PC-3 (cell line): ENCODE measurements around the gene MEGF9. TPM values are rescaled to one million over a fixed set of nuclear protein-coding genes. Genes with fewer than 3 reads are reported as not detected.

Experiments
- ATAC-seq: fragments of 200-7000 bp; cut with Tn5 transposase; 2 replicates; pipeline ENCODE4 v1.9.1; 2020; ENCODE audit warnings: mild to moderate bottlenecking, moderate library complexity
- BruUV-seq: library from RNA; stranded (reverse); fragments of 400-500 nt; replicated peaks from 2 replicates; lab custom pipeline; 2021; lab: Mats Ljungman, UMichigan
- CTCF ChIA-PET: fragments of 300-600 bp; sonication (Branson Sonifier 250); formaldehyde crosslinking; loops from one replicate; lab custom pipeline; 2022; ENCODE audit warnings: antibody characterized with exemption; lab: Charles Lee
- POLR2A ChIA-PET: fragments of 300-600 bp; sonication (Branson Sonifier 250); formaldehyde crosslinking; loops from one replicate; lab custom pipeline; 2022; ENCODE audit warnings: antibody characterized with exemption; ENCODE audit not compliant: unreplicated experiment; lab: Charles Lee
- DNase-seq: peaks from one replicate; pipeline ENCODE4 v3.0.0-alpha.2; 2015
- H2AFZ ChIP-seq: fragments of 300-600 bp; sonication (generic); 2 replicates; pipeline ENCODE4 v1.6.0; 2016; ENCODE audit warnings: antibody characterized with exemption, low read length
- H3F3A ChIP-seq: fragments of 300-600 bp; sonication (generic); one replicate; pipeline ENCODE4 v1.6.0; 2017; ENCODE audit warnings: antibody characterized with exemption, low read length, control low read depth, mild to moderate bottlenecking; ENCODE audit not compliant: unreplicated experiment
- H3K27ac ChIP-seq: fragments of 300-600 bp; sonication (generic); 2 replicates; pipeline ENCODE4 v1.5.1; 2016; ENCODE audit warnings: mild to moderate bottlenecking, low read length
- H3K27me3 ChIP-seq: fragments of 300-600 bp; sonication (generic); 2 replicates; pipeline ENCODE4 v1.6.1; 2016; ENCODE audit warnings: low read length, mixed read lengths
- H3K36me3 ChIP-seq: fragments of 300-600 bp; sonication (generic); 2 replicates; pipeline ENCODE4 v1.6.1; 2016; ENCODE audit warnings: low read depth, mixed run types, low read length, mixed read lengths
- H3K4me1 ChIP-seq: fragments of 300-600 bp; sonication (generic); 2 replicates; pipeline ENCODE4 v1.5.1; 2016; ENCODE audit warnings: low read length; ENCODE audit not compliant: insufficient read depth
- H3K4me2 ChIP-seq: fragments of 300-600 bp; sonication (generic); 2 replicates; pipeline ENCODE4 v1.6.0; 2016; ENCODE audit warnings: low read length
- H3K4me3 ChIP-seq: fragments of 300-600 bp; sonication (generic); 2 replicates; pipeline ENCODE4 v1.5.1; 2016; ENCODE audit warnings: mild to moderate bottlenecking, low read length, mixed read lengths
- H3K79me2 ChIP-seq: fragments of 300-600 bp; sonication (generic); 2 replicates; pipeline ENCODE4 v1.6.1; 2017; ENCODE audit warnings: low read length, mixed read lengths
- H3K9ac ChIP-seq: fragments of 300-600 bp; sonication (generic); 2 replicates; pipeline ENCODE4 v1.6.0; 2016; ENCODE audit warnings: mild to moderate bottlenecking, low read length
- H3K9me2 ChIP-seq: fragments of 300-600 bp; sonication (generic); replicated peaks from 2 replicates; pipeline ENCODE4 v1.6.1; 2016; ENCODE audit warnings: mixed run types, low read length, mixed read lengths
- H3K9me3 ChIP-seq: fragments of 300-600 bp; sonication (generic); 2 replicates; pipeline ENCODE4 v1.6.1; 2016; ENCODE audit warnings: low read length, mixed read lengths
- H4K20me1 ChIP-seq: fragments of 300-600 bp; sonication (generic); 2 replicates; pipeline ENCODE4 v1.6.1; 2016; ENCODE audit warnings: low read length, mixed read lengths
- EZH2 ChIP-seq: fragments of 300-600 bp; sonication (generic); IDR thresholded peaks from one replicate; pipeline ENCODE4 v1.6.1; 2017; ENCODE audit warnings: antibody characterized with exemption, mild to moderate bottlenecking, low read length; ENCODE audit not compliant: unreplicated experiment
- EZH2phosphoT487 ChIP-seq: fragments of 300-600 bp; sonication (generic); IDR thresholded peaks from 2 replicates; pipeline ENCODE4 v1.6.1; 2018; ENCODE audit warnings: mild to moderate bottlenecking, antibody characterized with exemption, low read length, borderline replicate concordance
- intact Hi-C: fragments of 100-400 bp; cut with micrococcal nuclease; formaldehyde crosslinking; loops from 2 replicates; pipeline ENCODE4 v1.9.0; 2023
- total RNA-seq: library from RNA; depleted of rRNA; stranded (reverse); fragments of >200 nt; gene quantifications from 2 replicates; pipeline ENCODE4 v1.2.3, GENCODE V29; 2014
- TF ChIP-seq, protein P1 (sequence below): fragments of 300-600 bp; sonication (generic); conservative IDR thresholded peaks from 2 replicates; pipeline ENCODE4 v1.5.1; 2017; ENCODE audit warnings: antibody characterized with exemption, low read depth, mild to moderate bottlenecking, low read length

Gene MEGF9
- total RNA-seq, 1 experiment from 2014 or later: 2.6 TPM

- Histone ChIP-seq H2AFZ (no peak overlapping the region), H3K4me3 (no peak overlapping the region), H3K36me3 (peaks cover 20% of the 10 kb centered on the region), H3K9ac (no peak overlapping the region), H4K20me1 (0 out of 2 replicates have a peak, but pooled peaks cover 3% of the 10 kb centered on the region), H3K4me1 (no peaks in the 10 kb centered on the region), H3K9me2 (no peaks in the 10 kb centered on the region), H3K79me2 (peaks cover 16% of the 10 kb centered on the region), H3F3A (no peaks in the 10 kb centered on the region), H3K27me3 (no peaks in the 10 kb centered on the region), H3K9me3 (no peaks in the 10 kb centered on the region), H3K4me2 (no peak overlapping the region), H3K27ac (no peak overlapping the region)
- ATAC-seq: no peak
- TF ChIP-seq EZH2phosphoT487: no peak
- ChIA-PET POLR2A (no interaction called here), CTCF (no interaction called here)
- no TSS peak for BruUV-seq
- no peak for DNase-seq
- intact Hi-C loops: no loop called here
These were observed 145.5 kb downstream of the MEGF9 start for GRCh38 chr9:120568816-120569215.

DNA sequence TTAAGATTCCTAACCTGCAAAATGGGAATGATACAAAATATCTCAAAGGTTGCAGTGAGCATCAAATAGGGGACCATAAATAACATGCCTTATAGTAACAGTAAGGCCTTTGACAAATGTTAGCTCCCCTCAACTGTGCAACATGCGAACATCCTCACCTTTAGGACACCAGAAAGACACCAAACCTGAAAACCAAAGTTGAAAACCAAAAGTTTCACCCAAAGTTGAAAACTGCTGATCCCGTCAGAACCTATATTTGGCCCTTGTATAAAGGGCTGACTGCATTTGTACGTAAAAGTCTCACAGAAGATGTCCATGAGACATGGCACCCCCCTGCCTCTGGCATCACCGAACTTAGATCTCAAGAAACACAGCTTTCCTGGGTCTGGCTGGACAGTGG is 146.4 kb downstream of the MEGF9 start:
- Histone ChIP-seq H3K9me2 (no peaks in the 10 kb centered on the region), H3K79me2 (peaks cover 15% of the 10 kb centered on the region), H3K27me3 (no peaks in the 10 kb centered on the region), H3K9me3 (no peaks in the 10 kb centered on the region), H3K27ac (no peak overlapping the region), H3K4me2 (no peak overlapping the region), H3K36me3 (peaks cover 24% of the 10 kb centered on the region), H3F3A (no peaks in the 10 kb centered on the region), H4K20me1 (0 out of 2 replicates have a peak, but pooled peaks cover 2% of the 10 kb centered on the region), H2AFZ (no peak overlapping the region), H3K9ac (no peak overlapping the region), H3K4me1 (no peaks in the 10 kb centered on the region), H3K4me3 (no peak overlapping the region)
- intact Hi-C loops: no loop called here
- ATAC-seq (no peak), DNase-seq (no peak)
- ChIA-PET POLR2A (no interaction called here), CTCF (no interaction called here)
- no TSS peak for BruUV-seq
- TF ChIP-seq, protein P1, sequence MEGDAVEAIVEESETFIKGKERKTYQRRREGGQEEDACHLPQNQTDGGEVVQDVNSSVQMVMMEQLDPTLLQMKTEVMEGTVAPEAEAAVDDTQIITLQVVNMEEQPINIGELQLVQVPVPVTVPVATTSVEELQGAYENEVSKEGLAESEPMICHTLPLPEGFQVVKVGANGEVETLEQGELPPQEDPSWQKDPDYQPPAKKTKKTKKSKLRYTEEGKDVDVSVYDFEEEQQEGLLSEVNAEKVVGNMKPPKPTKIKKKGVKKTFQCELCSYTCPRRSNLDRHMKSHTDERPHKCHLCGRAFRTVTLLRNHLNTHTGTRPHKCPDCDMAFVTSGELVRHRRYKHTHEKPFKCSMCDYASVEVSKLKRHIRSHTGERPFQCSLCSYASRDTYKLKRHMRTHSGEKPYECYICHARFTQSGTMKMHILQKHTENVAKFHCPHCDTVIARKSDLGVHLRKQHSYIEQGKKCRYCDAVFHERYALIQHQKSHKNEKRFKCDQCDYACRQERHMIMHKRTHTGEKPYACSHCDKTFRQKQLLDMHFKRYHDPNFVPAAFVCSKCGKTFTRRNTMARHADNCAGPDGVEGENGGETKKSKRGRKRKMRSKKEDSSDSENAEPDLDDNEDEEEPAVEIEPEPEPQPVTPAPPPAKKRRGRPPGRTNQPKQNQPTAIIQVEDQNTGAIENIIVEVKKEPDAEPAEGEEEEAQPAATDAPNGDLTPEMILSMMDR: no peak
- TF ChIP-seq EZH2 (no peak), EZH2phosphoT487 (no peak)

DNA sequence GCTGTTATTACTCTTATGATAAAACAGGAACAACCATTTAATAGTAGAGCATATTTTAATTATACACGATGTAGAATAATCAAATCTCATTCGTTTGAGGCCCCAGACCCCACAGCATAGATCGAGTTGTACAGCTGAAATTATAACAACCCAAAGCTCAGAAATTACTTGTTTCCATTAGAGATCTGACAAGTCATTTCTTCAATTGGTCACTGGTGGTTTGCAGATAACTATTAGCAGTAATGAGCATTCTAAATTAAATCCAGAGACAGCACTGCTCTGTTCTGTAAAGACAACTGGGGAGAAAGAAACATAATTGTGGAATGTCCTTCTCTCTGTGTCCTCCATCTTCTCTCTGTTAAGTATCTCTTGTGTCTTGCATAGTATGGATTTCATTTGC is 147.2 kb downstream of the MEGF9 start:
- Histone ChIP-seq H3F3A (no peaks in the 10 kb centered on the region), H3K27me3 (no peaks in the 10 kb centered on the region), H3K4me2 (no peak overlapping the region), H3K9me2 (no peaks in the 10 kb centered on the region), H3K27ac (no peak overlapping the region), H4K20me1 (no peaks in the 10 kb centered on the region), H3K36me3 (peaks cover 25% of the 10 kb centered on the region), H3K9ac (no peak overlapping the region), H3K79me2 (peaks cover 12% of the 10 kb centered on the region; the same call in 1 of the 2 replicates), H3K9me3 (no peaks in the 10 kb centered on the region), H3K4me3 (no peak overlapping the region), H3K4me1 (no peaks in the 10 kb centered on the region), H2AFZ (no peak overlapping the region)
- ChIA-PET POLR2A (no interaction called here), CTCF (no interaction called here)
- intact Hi-C loops: no loop called here
- DNase-seq (no peak), ATAC-seq (no peak)
- BruUV-seq: no TSS peak
- TF ChIP-seq, protein P1: no peak
- no peak for TF ChIP-seq EZH2
- TF ChIP-seq EZH2phosphoT487: no peak
